SK-N-MC (cell line): Measurements from ENCODE around the gene ADRM1.

Source experiments
- DNase-seq: peaks from one replicate; pipeline ENCODE4 v3.0.0-alpha.2; 2011; ENCODE audit warnings: low read depth, low spot score
- H3K27ac ChIP-seq: fragments of 200-600 bp; sonication (generic); 2 replicates; pipeline ENCODE4 v1.5.1; 2016; ENCODE audit warnings: mixed run types
- H3K36me3 ChIP-seq: fragments of 200-600 bp; sonication (generic); 2 replicates; pipeline ENCODE4 v1.6.1; 2017; ENCODE audit warnings: antibody characterized with exemption, low read length, mixed read lengths; ENCODE audit not compliant: insufficient read depth
- H3K4me3 ChIP-seq: fragments of 200-600 bp; sonication (generic); 2 replicates; pipeline ENCODE4 v1.5.1; 2016
- H3K9ac ChIP-seq: fragments of 200-600 bp; sonication (generic); 2 replicates; pipeline ENCODE4 v1.8.0; 2017; ENCODE audit warnings: mixed run types, mixed read lengths; ENCODE audit not compliant: insufficient read length
- H3K9me3 ChIP-seq: fragments of 200-600 bp; sonication (generic); 2 replicates; pipeline ENCODE4 v1.6.1; 2017; ENCODE audit warnings: low read depth, mild to moderate bottlenecking, antibody characterized with exemption, low read length, moderate library complexity, mixed read lengths
- EZH2 ChIP-seq: fragments of 200-600 bp; sonication (generic); IDR thresholded peaks from one replicate; pipeline ENCODE4 v1.6.1; 2017; ENCODE audit warnings: antibody characterized with exemption
- FOXP2 ChIP-seq: optimal IDR thresholded peaks from 2 replicates; pipeline ENCODE3; 2011; ENCODE audit warnings: mild to moderate bottlenecking, moderate library complexity; ENCODE audit not compliant: insufficient read depth; ENCODE audit errors: extremely low read length, control extremely low read depth
- POLR2AphosphoS5 ChIP-seq: IDR thresholded peaks from 2 replicates; pipeline ENCODE4 v1.6.1; 2012; ENCODE audit warnings: mild to moderate bottlenecking, low read depth, low read length, borderline replicate concordance

Gene ADRM1

DNA sequence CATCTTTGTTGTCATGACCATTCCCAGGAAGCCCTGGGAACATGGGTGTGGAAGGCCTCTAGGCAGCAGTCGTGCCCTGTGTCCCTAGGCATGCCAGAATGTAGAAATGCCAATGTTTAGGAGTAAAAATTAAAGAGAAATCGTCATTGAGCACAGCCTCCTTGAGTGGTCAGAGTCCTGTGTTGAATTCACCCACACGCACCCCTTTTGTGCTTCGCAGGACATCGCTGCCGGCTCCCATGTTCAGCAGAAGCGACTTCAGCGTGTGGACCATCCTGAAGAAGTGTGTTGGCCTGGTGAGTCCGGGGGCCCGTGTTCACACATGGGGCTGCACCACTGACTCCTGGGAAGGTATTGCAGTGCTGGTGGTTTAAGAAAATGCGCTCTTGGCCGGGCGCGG lies 39.4 kb upstream of the ADRM1 start:
- TF ChIP-seq FOXP2, result no peak
- no peak for TF ChIP-seq EZH2
- no peak for TF ChIP-seq POLR2AphosphoS5
- peaks cover 3% of the 10 kb centered on the region; the same call in 1 of the 2 replicates for H3K36me3 ChIP-seq
- DNase-seq, result no peak

GRCh38 chr20:62265365-62265764 lies 37.4 kb upstream of the ADRM1 start:
- TF ChIP-seq EZH2 (no peak), FOXP2 (no peak), POLR2AphosphoS5 (no peak)
- H3K9ac ChIP-seq, result no peak overlapping the region
- DNase-seq, result no peak
- H3K36me3 ChIP-seq, result peaks cover 3% of the 10 kb centered on the region; the same call in 1 of the 2 replicates
- no peaks in the 10 kb centered on the region for H3K9me3 ChIP-seq
- H3K4me3 ChIP-seq, result no peak overlapping the region
- no peak overlapping the region for H3K27ac ChIP-seq

More for the DNA sequence above, 39.4 kb upstream of the ADRM1 start:
- Histone ChIP-seq H3K9me3 (no peaks in the 10 kb centered on the region), H3K4me3 (no peak overlapping the region), H3K27ac (no peak overlapping the region), H3K9ac (no peak overlapping the region)

- H3K4me3 ChIP-seq, result no peak overlapping the region
- peaks cover 3% of the 10 kb centered on the region; the same call in 1 of the 2 replicates for H3K36me3 ChIP-seq
- TF ChIP-seq FOXP2, result no peak
- TF ChIP-seq EZH2, result no peak
- no peak for TF ChIP-seq POLR2AphosphoS5
- H3K9ac ChIP-seq, result no peak overlapping the region
- no peak overlapping the region for H3K27ac ChIP-seq
- no peak for DNase-seq
- H3K9me3 ChIP-seq, result no peaks in the 10 kb centered on the region
Observed at GRCh38 chr20:62266340-62266739, 36.5 kb upstream of the ADRM1 start.

GRCh38 chr20:62266851-62267250 lies 35.9 kb upstream of the ADRM1 start:
- TF ChIP-seq POLR2AphosphoS5, result no peak
- TF ChIP-seq FOXP2, result no peak
- TF ChIP-seq EZH2, result no peak
- no peak overlapping the region for H3K9ac ChIP-seq
- no peak overlapping the region for H3K27ac ChIP-seq
- H3K9me3 ChIP-seq, result no peaks in the 10 kb centered on the region
- no peak for DNase-seq
- H3K4me3 ChIP-seq, result no peak overlapping the region
- H3K36me3 ChIP-seq, result peaks cover 3% of the 10 kb centered on the region; the same call in 1 of the 2 replicates

DNA sequence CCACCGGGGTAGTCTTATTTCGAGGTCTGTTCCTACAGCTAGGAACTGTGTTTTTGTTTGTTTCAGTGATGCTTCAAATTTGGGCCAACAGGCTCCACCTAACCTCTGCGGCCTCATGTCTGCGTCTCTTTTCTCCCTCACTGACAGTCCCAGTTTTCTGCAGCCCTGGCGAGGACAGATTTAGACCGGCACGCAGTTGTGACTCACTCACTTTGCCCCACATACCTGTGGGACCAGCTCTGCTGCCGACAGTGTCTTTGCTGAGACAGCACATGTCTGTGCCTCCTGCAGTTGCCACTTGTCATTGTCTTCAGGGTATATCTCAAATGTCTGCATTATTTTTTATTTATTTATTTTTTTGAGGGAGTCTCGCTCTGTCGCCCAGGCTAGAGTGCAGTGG lies 35.3 kb upstream of the ADRM1 start:
- no peak for DNase-seq
- H3K36me3 ChIP-seq, result peaks cover 3% of the 10 kb centered on the region; the same call in 1 of the 2 replicates
- H3K9ac ChIP-seq, result no peak overlapping the region
- H3K9me3 ChIP-seq, result no peaks in the 10 kb centered on the region
- H3K4me3 ChIP-seq, result no peak overlapping the region
- no peak overlapping the region for H3K27ac ChIP-seq
- no peak for TF ChIP-seq FOXP2
- no peak for TF ChIP-seq POLR2AphosphoS5
- TF ChIP-seq EZH2, result no peak

- Histone ChIP-seq H3K27ac (no peak overlapping the region), H3K36me3 (peaks cover 3% of the 10 kb centered on the region; the same call in 1 of the 2 replicates), H3K9ac (no peak overlapping the region), H3K4me3 (no peak overlapping the region), H3K9me3 (no peaks in the 10 kb centered on the region)
- DNase-seq, result no peak
- TF ChIP-seq FOXP2 (no peak), EZH2 (no peak), POLR2AphosphoS5 (no peak)
Observed at GRCh38 chr20:62268228-62268900, 34.4 kb upstream of the ADRM1 start.

GRCh38 chr20:62269378-62269777 lies 33.4 kb upstream of the ADRM1 start:
- no peak for DNase-seq
- H3K9ac ChIP-seq, result no peak overlapping the region
- TF ChIP-seq POLR2AphosphoS5 (no peak), EZH2 (no peak), FOXP2 (no peak)
- H3K4me3 ChIP-seq, result no peak overlapping the region
- H3K36me3 ChIP-seq, result peaks cover 3% of the 10 kb centered on the region; the same call in 1 of the 2 replicates
- H3K9me3 ChIP-seq, result no peaks in the 10 kb centered on the region
- no peak overlapping the region for H3K27ac ChIP-seq

- Histone ChIP-seq H3K9ac (no peak overlapping the region), H3K9me3 (no peaks in the 10 kb centered on the region), H3K27ac (no peak overlapping the region), H3K4me3 (no peak overlapping the region), H3K36me3 (peaks cover 3% of the 10 kb centered on the region; the same call in 1 of the 2 replicates)
- TF ChIP-seq POLR2AphosphoS5 (no peak), FOXP2 (no peak), EZH2 (no peak)
- DNase-seq, result no peak
Observed at GRCh38 chr20:62269871-62270270, 32.9 kb upstream of the ADRM1 start.
